Activated CD8-positive, alpha-beta T cell treated with anti-CD3 and anti-CD28 coated beads for 36 hours (primary cell): ENCODE measurements around the gene ETFB. TPM values are rescaled to one million over a fixed set of nuclear protein-coding genes. Genes with fewer than 3 reads are reported as not detected.

ENCODE experiments used
- ATAC-seq: fragments of 200-7000 bp; cut with Tn5 transposase; one replicate; pipeline ENCODE4 v1.10.0; 2021; ENCODE audit warnings: mild to moderate bottlenecking, moderate library complexity
- CTCF ChIA-PET: fragments of 350-600 bp; sonication (Branson Sonifier 250); formaldehyde crosslinking; loops from one replicate; lab custom pipeline; 2021; ENCODE audit warnings: antibody characterized with exemption; lab: Charles Lee
- POLR2A ChIA-PET: fragments of 350-600 bp; sonication (Branson Sonifier 250); formaldehyde crosslinking; loops from one replicate; lab custom pipeline; 2021; ENCODE audit warnings: antibody characterized with exemption; lab: Charles Lee
- DNase-seq: peaks from one replicate; pipeline ENCODE4 v3.0.0-alpha.2; 2020
- H3K27ac Mint-ChIP-seq: one replicate; pipeline ENCODE4 v1.8.0; 2021; ENCODE audit warnings: mild to moderate bottlenecking, mixed read lengths
- H3K27me3 Mint-ChIP-seq: one replicate; pipeline ENCODE4 v1.8.0; 2021; ENCODE audit warnings: mixed read lengths
- H3K36me3 Mint-ChIP-seq: one replicate; pipeline ENCODE4 v1.8.0; 2021; ENCODE audit warnings: low read depth, mixed read lengths
- H3K4me1 Mint-ChIP-seq: one replicate; pipeline ENCODE4 v1.8.0; 2021; ENCODE audit warnings: low read depth, mixed read lengths
- H3K4me3 Mint-ChIP-seq: one replicate; pipeline ENCODE4 v1.8.0; 2021; ENCODE audit warnings: mild to moderate bottlenecking, moderate library complexity, mixed read lengths
- H3K9me3 Mint-ChIP-seq: one replicate; pipeline ENCODE4 v1.8.0; 2021; ENCODE audit warnings: mixed read lengths
- CTCF ChIP-seq: fragments of 200-600 bp; IDR thresholded peaks from one replicate; pipeline ENCODE4 v1.8.0; 2022; ENCODE audit warnings: antibody characterized with exemption, mild to moderate bottlenecking
- intact Hi-C: fragments of 100-400 bp; cut with micrococcal nuclease; formaldehyde crosslinking; loops from one replicate; pipeline ENCODE4 v1.10.0; 2022
- total RNA-seq, 2 experiments: library from RNA; stranded (reverse); gene quantifications; one replicate each; pipeline ENCODE4 v1.2.3, GENCODE V29; 2021

Gene ETFB
- total RNA-seq, 2 experiments from 2014 or later = 151 to 162 TPM

GRCh38 chr19:51341066-51341465, 25.1 kb downstream of the ETFB start:
- POLR2A ChIA-PET = interaction anchor here (0.8 to 1.6 kb wide), 6 partner anchors 8 to 99 kb away, joined by 3 to 8 read pairs (median 4); partner anchors contain the start of gene ETFB
- no peak overlapping the region for H3K27ac Mint-ChIP-seq

GRCh38 chr19:51339687-51340656, 26.2 kb downstream of the ETFB start:
- intact Hi-C loops = loop anchor here (10.0 kb wide), 1 partner anchor 85 kb away; no protein-coding TSS in a partner anchor
- Mint-ChIP-seq H3K27me3 (peaks cover 1% of the 10 kb centered on the region), H3K4me1 (peaks cover 13% of the 10 kb centered on the region), H3K4me3 (peak overlapping the region; percentile 77), H3K27ac (peak overlapping the region; percentile 82), H3K36me3 (peaks cover 3% of the 10 kb centered on the region), H3K9me3 (no peaks in the 10 kb centered on the region)
- CTCF ChIA-PET = interaction anchor here (0.6 to 3.2 kb wide), 20 partner anchors 10 to 320 kb away, joined by 3 to 23 read pairs (median 4); partner anchors contain the start of genes ETFB and SIGLEC10
- DNase-seq = peak; percentile 99
- peak; percentile 44 for TF ChIP-seq CTCF
- POLR2A ChIA-PET = interaction anchor here (0.8 to 1.2 kb wide), 2 partner anchors 9 to 26 kb away, joined by 3 to 4 read pairs; partner anchors contain the start of gene ETFB
- peak; percentile 89 for ATAC-seq

More at GRCh38 chr19:51341066-51341465, 25.1 kb downstream of the ETFB start:
- intact Hi-C loops = no loop called here
- no peak for TF ChIP-seq CTCF
- peaks cover 1% of the 10 kb centered on the region for H3K27me3 Mint-ChIP-seq
- no peaks in the 10 kb centered on the region for H3K9me3 Mint-ChIP-seq
- H3K4me3 Mint-ChIP-seq = peak overlapping the region; percentile 41
- CTCF ChIA-PET = interaction anchor here (0.8 to 3.2 kb wide), 11 partner anchors 13 to 437 kb away, joined by 3 to 15 read pairs (median 3); no protein-coding TSS in a partner anchor
- H3K4me1 Mint-ChIP-seq = peaks cover 13% of the 10 kb centered on the region
- H3K36me3 Mint-ChIP-seq = peaks cover 3% of the 10 kb centered on the region
- ATAC-seq (no peak), DNase-seq (no peak)

GRCh38 chr19:51339313-51339686, 26.9 kb downstream of the ETFB start:
- ATAC-seq = peak; percentile 5

GRCh38 chr19:51338563-51339312, 27.4 kb downstream of the ETFB start:
- POLR2A ChIA-PET = interaction anchor here (0.8 to 0.9 kb wide), 2 partner anchors 16 to 102 kb away, joined by 3 read pairs; no protein-coding TSS in a partner anchor
- peak; percentile 95 for DNase-seq
- Mint-ChIP-seq H3K27me3 (peaks cover 1% of the 10 kb centered on the region), H3K4me1 (peaks cover 13% of the 10 kb centered on the region), H3K36me3 (no peaks in the 10 kb centered on the region), H3K27ac (peak overlapping the region; percentile 82), H3K9me3 (no peaks in the 10 kb centered on the region), H3K4me3 (peak overlapping the region; percentile 77)
- CTCF ChIA-PET = interaction anchor here (0.6 to 3.2 kb wide), 23 partner anchors 11 to 323 kb away, joined by 3 to 23 read pairs (median 4); partner anchors contain the start of genes C19orf84 and ETFB
- peak; percentile 74 for ATAC-seq
- intact Hi-C loops = loop anchor here (10.0 kb wide), 1 partner anchor 86 kb away; no protein-coding TSS in a partner anchor
- peak; percentile 93 for TF ChIP-seq CTCF

More at GRCh38 chr19:51339313-51339686, 26.9 kb downstream of the ETFB start:
- no peak for TF ChIP-seq CTCF
- CTCF ChIA-PET = interaction anchor here (0.6 to 3.2 kb wide), 17 partner anchors 11 to 321 kb away, joined by 3 to 23 read pairs (median 5); partner anchors contain the start of genes ETFB and SIGLEC10
- Mint-ChIP-seq H3K27ac (peak overlapping the region; percentile 82), H3K36me3 (no peaks in the 10 kb centered on the region), H3K27me3 (peaks cover 1% of the 10 kb centered on the region), H3K9me3 (no peaks in the 10 kb centered on the region), H3K4me1 (peaks cover 13% of the 10 kb centered on the region), H3K4me3 (peak overlapping the region; percentile 77)
- POLR2A ChIA-PET = no interaction called here
- intact Hi-C loops = loop anchor here (10.0 kb wide), 1 partner anchor 86 kb away; no protein-coding TSS in a partner anchor
- DNase-seq = no peak
